ENCODE results near the gene TRABD2A.
"Not testable (repeated sequence)": the region's sequence is repeated elsewhere in the genome, so short reads cannot be mapped to it uniquely, and the experiment has no call there.

TRABD2A gene

GRCh38 chr2:84919885-84920580, 39.1 kb upstream of the TRABD2A start:
- no peak for DNase-seq (ENCODE audit: low spot score)
- TF ChIP-seq, protein P1, sequence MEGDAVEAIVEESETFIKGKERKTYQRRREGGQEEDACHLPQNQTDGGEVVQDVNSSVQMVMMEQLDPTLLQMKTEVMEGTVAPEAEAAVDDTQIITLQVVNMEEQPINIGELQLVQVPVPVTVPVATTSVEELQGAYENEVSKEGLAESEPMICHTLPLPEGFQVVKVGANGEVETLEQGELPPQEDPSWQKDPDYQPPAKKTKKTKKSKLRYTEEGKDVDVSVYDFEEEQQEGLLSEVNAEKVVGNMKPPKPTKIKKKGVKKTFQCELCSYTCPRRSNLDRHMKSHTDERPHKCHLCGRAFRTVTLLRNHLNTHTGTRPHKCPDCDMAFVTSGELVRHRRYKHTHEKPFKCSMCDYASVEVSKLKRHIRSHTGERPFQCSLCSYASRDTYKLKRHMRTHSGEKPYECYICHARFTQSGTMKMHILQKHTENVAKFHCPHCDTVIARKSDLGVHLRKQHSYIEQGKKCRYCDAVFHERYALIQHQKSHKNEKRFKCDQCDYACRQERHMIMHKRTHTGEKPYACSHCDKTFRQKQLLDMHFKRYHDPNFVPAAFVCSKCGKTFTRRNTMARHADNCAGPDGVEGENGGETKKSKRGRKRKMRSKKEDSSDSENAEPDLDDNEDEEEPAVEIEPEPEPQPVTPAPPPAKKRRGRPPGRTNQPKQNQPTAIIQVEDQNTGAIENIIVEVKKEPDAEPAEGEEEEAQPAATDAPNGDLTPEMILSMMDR (IDR thresholded peaks at IDR 0.05; ENCODE audit: borderline replicate concordance, control extremely low read depth, extremely low read depth, insufficient read depth, missing control alignments), result no peak
- in situ Hi-C loops (cut with MboI; ENCODE audit: low sequenced_read_pairs, unreplicated experiment), result loop anchor here (10.0 kb wide), 1 partner anchor 55 kb away; no protein-coding TSS in a partner anchor

- TF ChIP-seq, protein P1 (IDR thresholded peaks at IDR 0.05; ENCODE audit: borderline replicate concordance, control extremely low read depth, extremely low read depth, insufficient read depth, missing control alignments), result no peak
- no peak for DNase-seq (ENCODE audit: low spot score)
- in situ Hi-C loops (cut with MboI; ENCODE audit: low sequenced_read_pairs, unreplicated experiment), result no loop called here
These were observed 37.5 kb upstream of the TRABD2A start for GRCh38 chr2:84918430-84918829.

GRCh38 chr2:84917821-84918220, 36.9 kb upstream of the TRABD2A start:
- in situ Hi-C loops (cut with MboI; ENCODE audit: low sequenced_read_pairs, unreplicated experiment); DNase-seq (ENCODE audit: low spot score): not testable (repeated sequence)

DNA sequence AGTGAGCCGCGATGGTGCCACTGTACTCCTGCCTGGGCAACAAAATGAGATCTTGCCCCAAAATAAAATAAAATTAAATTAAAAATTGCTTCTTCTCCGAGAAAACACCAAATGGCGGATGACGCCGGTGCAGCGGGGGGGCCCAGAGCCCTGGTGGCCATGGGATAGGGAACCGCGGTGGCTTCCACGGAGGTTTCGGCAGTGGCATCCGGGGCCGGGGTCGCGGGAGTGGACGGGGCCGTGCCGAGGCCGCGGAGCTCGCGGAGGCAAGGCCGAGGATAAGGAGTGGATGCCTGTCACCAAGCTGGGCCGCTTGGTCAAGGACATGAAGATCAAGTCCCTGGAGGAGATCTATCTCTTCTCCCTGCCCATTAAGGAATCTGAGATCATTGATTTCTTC, 34.8 kb upstream of the TRABD2A start:
- in situ Hi-C loops (cut with MboI; ENCODE audit: low sequenced_read_pairs, unreplicated experiment); DNase-seq (ENCODE audit: low spot score): not testable (repeated sequence)

DNA sequence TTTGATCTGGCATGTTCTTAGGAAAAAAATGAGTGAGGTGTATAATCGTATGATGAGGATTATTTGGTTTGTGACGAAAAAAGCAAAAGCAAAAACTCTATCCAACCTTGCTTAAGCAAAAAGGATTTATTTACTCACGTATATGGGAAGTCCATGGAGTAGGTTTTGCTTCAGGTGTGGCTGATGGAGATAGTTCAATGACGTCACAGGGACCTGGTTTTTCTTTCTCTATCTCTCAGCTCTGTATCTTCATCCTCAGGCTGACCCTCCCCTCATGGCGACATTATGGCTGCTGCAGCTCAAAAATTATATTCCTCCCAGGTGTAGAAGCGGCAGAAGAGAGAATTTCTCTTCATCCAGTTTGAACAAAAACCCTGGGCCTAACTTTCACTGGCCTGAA, 33.5 kb upstream of the TRABD2A start:
- in situ Hi-C loops (cut with MboI; ENCODE audit: low sequenced_read_pairs, unreplicated experiment), result no loop called here
- DNase-seq (ENCODE audit: low spot score), result no peak
- TF ChIP-seq, protein P1 (IDR thresholded peaks at IDR 0.05; ENCODE audit: borderline replicate concordance, control extremely low read depth, extremely low read depth, insufficient read depth, missing control alignments), result no peak

GRCh38 chr2:84912984-84913383, 32.1 kb upstream of the TRABD2A start:
- no peak for DNase-seq (ENCODE audit: low spot score)
- in situ Hi-C loops (cut with MboI; ENCODE audit: low sequenced_read_pairs, unreplicated experiment), result no loop called here
- TF ChIP-seq, protein P1 (IDR thresholded peaks at IDR 0.05; ENCODE audit: borderline replicate concordance, control extremely low read depth, extremely low read depth, insufficient read depth, missing control alignments), result no peak

- in situ Hi-C loops (cut with MboI; ENCODE audit: low sequenced_read_pairs, unreplicated experiment), result no loop called here
- TF ChIP-seq, protein P1 (IDR thresholded peaks at IDR 0.05; ENCODE audit: borderline replicate concordance, control extremely low read depth, extremely low read depth, insufficient read depth, missing control alignments), result no peak
- DNase-seq (ENCODE audit: low spot score), result no peak
These were observed 30.3 kb upstream of the TRABD2A start for GRCh38 chr2:84911135-84911678.

All from GM13976 (cell line).